SK-N-SH (cell line): ENCODE measurements around the gene NPFF. TPM values are rescaled to one million over a fixed set of nuclear protein-coding genes. Genes with fewer than 3 reads are reported as not detected.
A peak's percentile ranks its signal among the peaks of the same experiment; 100 is the strongest.

ENCODE experiments used
- CTCF ChIA-PET: fragments of 300-600, 350-600 bp; formaldehyde crosslinking; extraction: SDS; loops from one replicate; lab custom pipeline; 2021; lab: Yijun Ruan, JAX
- POLR2A ChIA-PET: fragments of 350-600 bp; sonication (Branson Sonifier 250); formaldehyde crosslinking; extraction: SDS; loops from one replicate; lab custom pipeline; 2020; ENCODE audit warnings: antibody characterized with exemption, inconsistent platforms; lab: Yijun Ruan, JAX
- DNase-seq: peaks from one replicate; pipeline ENCODE4 v3.0.0; 2012
- H2AFZ ChIP-seq: fragments of 200-600 bp; sonication (generic); 2 replicates; pipeline ENCODE4 v1.8.1; 2016; ENCODE audit warnings: antibody characterized with exemption, mild to moderate bottlenecking, low read depth
- H3F3A ChIP-seq: fragments of 200-600 bp; sonication (generic); replicated peaks from 2 replicates; pipeline ENCODE3; 2016; ENCODE audit warnings: antibody characterized with exemption, mild to moderate bottlenecking; ENCODE audit not compliant: insufficient read depth
- H3K27ac ChIP-seq, 2 experiments: fragments of 200-500 bp in 1 of 2; fragments of 200-600 bp in 1 of 2; sonication (Bioruptor generic) in 1 of 2; sonication (generic), shearing (Covaris generic) in 1 of 2; 2 replicates each; pipeline versions ENCODE4 v1.5.1 to v1.6.1; 2014 to 2016; ENCODE audit warnings: low read depth in 2 of 2, inconsistent platforms in 1 of 2, low read length in 1 of 2, mild to moderate bottlenecking in 1 of 2, mixed read lengths in 1 of 2
- H3K27me3 ChIP-seq: fragments of 200-600 bp; sonication (generic), shearing (Covaris generic); 2 replicates; pipeline ENCODE4 v1.6.1; 2016; ENCODE audit warnings: mixed run types; ENCODE audit not compliant: insufficient read depth
- H3K36me3 ChIP-seq, 2 experiments: fragments of 200-500 bp in 1 of 2; fragments of 200-600 bp in 1 of 2; sonication (Bioruptor generic) in 1 of 2; sonication (generic) in 1 of 2; replicated peaks in 1 of 2; 2 replicates each; pipeline versions ENCODE3 to v1.5.1; 2014 to 2016; ENCODE audit warnings: low read length in 1 of 2, mild to moderate bottlenecking in 1 of 2; ENCODE audit not compliant: insufficient read depth in 2 of 2, control insufficient read depth in 1 of 2
- H3K4me1 ChIP-seq, 2 experiments: fragments of 200-500 bp in 1 of 2; fragments of 200-600 bp in 1 of 2; sonication (Bioruptor generic) in 1 of 2; sonication (generic), shearing (Covaris generic) in 1 of 2; 2 replicates each; pipeline versions ENCODE4 v1.5.1 to v1.6.1; 2014 to 2016; ENCODE audit warnings: low read depth in 1 of 2, low read length in 1 of 2, mixed run types in 1 of 2; ENCODE audit not compliant: insufficient read depth in 2 of 2, control insufficient read depth in 1 of 2
- H3K4me2 ChIP-seq: fragments of 200-600 bp; sonication (generic), shearing (Covaris generic); 2 replicates; pipeline ENCODE4 v1.6.1; 2017; ENCODE audit warnings: mixed run types
- H3K4me3 ChIP-seq, 2 experiments: fragments of 200-500 bp in 1 of 2; fragments of 200-600 bp in 1 of 2; sonication (Bioruptor generic) in 1 of 2; sonication (generic), shearing (Covaris generic) in 1 of 2; 2 replicates each; pipeline versions ENCODE4 v1.5.1 to v1.8.1; 2014 to 2016; ENCODE audit warnings: low read depth in 2 of 2, inconsistent platforms in 1 of 2, low read length in 1 of 2, mild to moderate bottlenecking in 1 of 2, mixed read lengths in 1 of 2, moderate library complexity in 1 of 2
- H3K79me2 ChIP-seq: fragments of 200-600 bp; sonication (generic); 2 replicates; pipeline ENCODE4 v1.8.1; 2017; ENCODE audit warnings: mild to moderate bottlenecking; ENCODE audit not compliant: insufficient read depth
- H3K9ac ChIP-seq: fragments of 200-600 bp; sonication (generic); 2 replicates; pipeline ENCODE4 v1.6.1; 2017; ENCODE audit warnings: mixed run types
- H3K9me2 ChIP-seq: fragments of 200-600 bp; sonication (generic); 2 replicates; pipeline ENCODE4 v1.6.1; 2017; ENCODE audit warnings: mixed run types
- H3K9me3 ChIP-seq: fragments of 200-600 bp; sonication (generic); 2 replicates; pipeline ENCODE4 v1.6.1; 2017; ENCODE audit warnings: mixed run types, mild to moderate bottlenecking, moderate library complexity
- H4K20me1 ChIP-seq: fragments of 200-600 bp; sonication (generic); 2 replicates; pipeline ENCODE4 v1.6.1; 2017; ENCODE audit warnings: mild to moderate bottlenecking, mixed run types; ENCODE audit not compliant: insufficient read depth
- CHD2 ChIP-seq: fragments of 150-350 bp; IDR thresholded peaks from 2 replicates; pipeline ENCODE4 v1.6.1; 2018; ENCODE audit warnings: low read length; ENCODE audit not compliant: partially characterized antibody
- CTCF ChIP-seq: fragments of 200-600 bp; sonication (generic); IDR thresholded peaks from 2 replicates; pipeline ENCODE4 v1.6.1; 2017; ENCODE audit warnings: antibody characterized with exemption, mild to moderate bottlenecking, moderate library complexity
- FOSL2 ChIP-seq: IDR thresholded peaks from 2 replicates; pipeline ENCODE4 v1.4.0; 2012; ENCODE audit warnings: low read depth, mild to moderate bottlenecking, moderate library complexity, borderline replicate concordance
- FOXM1 ChIP-seq: IDR thresholded peaks from 2 replicates; pipeline ENCODE4 v1.4.0; 2012; ENCODE audit warnings: low read depth, mild to moderate bottlenecking
- GABPA ChIP-seq: IDR thresholded peaks from 2 replicates; pipeline ENCODE4 v1.4.0; 2012; ENCODE audit warnings: low read depth, mild to moderate bottlenecking
- IRF3 ChIP-seq: fragments of 150-350 bp; IDR thresholded peaks from 2 replicates; pipeline ENCODE4 v1.6.1; 2016; ENCODE audit warnings: mild to moderate bottlenecking, low read depth, low read length
- MEF2A ChIP-seq: IDR thresholded peaks from 2 replicates; pipeline ENCODE4 v1.4.0; 2012; ENCODE audit warnings: low read depth, borderline replicate concordance
- NRF1 ChIP-seq: IDR thresholded peaks from 2 replicates; pipeline ENCODE4 v1.6.1; 2012; ENCODE audit warnings: low read depth, mild to moderate bottlenecking, low read length
- RAD21 ChIP-seq: IDR thresholded peaks from 2 replicates; pipeline ENCODE4 v1.6.1; 2012; ENCODE audit warnings: mild to moderate bottlenecking, low read length
- RFX5 ChIP-seq: IDR thresholded peaks from 2 replicates; pipeline ENCODE4 v1.6.1; 2012; ENCODE audit warnings: mild to moderate bottlenecking, improper control_type of control experiment, low read length
- SMC3 ChIP-seq: IDR thresholded peaks from 2 replicates; pipeline ENCODE4 v1.6.1; 2012; ENCODE audit warnings: low read depth, low read length, improper control_type of control experiment
- TEAD4 ChIP-seq: IDR thresholded peaks from 2 replicates; pipeline ENCODE4 v1.4.0; 2012; ENCODE audit warnings: mild to moderate bottlenecking, borderline replicate concordance; ENCODE audit not compliant: insufficient read depth
- USF1 ChIP-seq: IDR thresholded peaks from 2 replicates; pipeline ENCODE4 v1.4.0; 2012; ENCODE audit warnings: low read depth, borderline replicate concordance
- YY1 ChIP-seq: IDR thresholded peaks from 2 replicates; pipeline ENCODE4 v1.4.0; 2012; ENCODE audit warnings: low read depth, mild to moderate bottlenecking
- WGBS: methylation state at CpG from one replicate; pipeline ENCODE4 v1.1.6; 2017; ENCODE audit warnings: low lambda C conversion rate; 5-methylcytosine and 5-hydroxymethylcytosine counted together
- polyA plus RNA-seq, 3 experiments: library from polyadenylated mRNA; depleted of rRNA; stranded (reverse); fragments of >200 nt; gene quantifications; 2 replicates each; pipeline ENCODE4 v1.2.3, GENCODE V29; 2012

The NPFF gene
- polyA plus RNA-seq, 1 of the 3 experiments (the other 2 are of a cell fraction), result 0.13 TPM

DNA sequence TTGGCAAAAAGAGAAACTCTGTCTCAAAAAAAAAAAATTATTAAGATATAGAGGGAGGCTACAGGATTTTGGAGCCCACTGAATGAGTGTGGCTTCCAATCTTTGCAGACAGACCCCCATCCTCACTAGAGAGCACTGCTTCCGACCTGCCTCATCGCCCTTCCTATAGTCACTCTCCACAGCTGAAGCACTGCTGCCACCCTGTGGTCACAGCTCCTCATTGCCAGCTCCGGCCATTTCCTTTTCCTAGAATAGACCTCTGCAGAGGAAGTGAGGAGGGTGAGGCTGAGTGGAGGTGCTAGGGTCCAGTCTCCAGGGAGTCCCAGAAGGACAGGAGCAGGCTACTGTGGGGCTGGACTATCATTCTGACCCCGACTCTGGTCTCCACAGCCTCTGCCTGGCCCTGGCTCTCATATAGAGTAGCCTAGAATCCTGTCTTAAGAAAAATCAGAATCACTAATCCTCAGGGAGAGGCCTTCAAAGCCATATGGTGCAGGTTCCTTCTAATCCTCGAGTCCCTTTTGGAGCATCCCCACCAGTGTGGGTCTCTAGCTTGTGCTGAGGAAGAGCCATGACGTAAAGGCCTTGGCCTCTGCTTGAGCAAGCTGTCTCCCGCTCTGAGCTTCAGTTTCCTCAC lies 1.4 kb upstream of the NPFF start:
- 51% methylated on average over 5 of the region's 7 CpGs for WGBS
- peak overlapping the region in 1 of 2 experiments; percentile 21; a peak in 1 of 4 replicates for H3K4me3 ChIP-seq
- H3K27me3 ChIP-seq, result no peaks in the 10 kb centered on the region
- no peak overlapping the region for H3K4me2 ChIP-seq
- DNase-seq, result peak; percentile 84
- no peaks in the 10 kb centered on the region for H4K20me1 ChIP-seq
- H3K27ac ChIP-seq, result peak overlapping the region in 1 of 2 experiments; percentile 31; a peak in 1 of 4 replicates
- peaks cover 32% of the 10 kb centered on the region for H3F3A ChIP-seq
- no peaks in the 10 kb centered on the region for H3K9me3 ChIP-seq
- H3K9me2 ChIP-seq, result no peaks in the 10 kb centered on the region
- POLR2A ChIA-PET, result interaction anchor here (0.9 to 2.1 kb wide), 3 partner anchors 8 to 184 kb away, joined by 3 to 12 read pairs (median 5); partner anchors contain the start of gene TARBP2
- TF ChIP-seq USF1 (no peak), SMC3 (peak; percentile 88), CTCF (peak; percentile 93), FOSL2 (no peak), FOXM1 (no peak), RAD21 (peak; percentile 97)
- TF ChIP-seq, all 33 proteins: peak for 3
- Histone ChIP-seq H3K9ac (no peak overlapping the region), H3K36me3 (peaks cover 16 to 57% of the 10 kb centered on the region in 2 experiments), H3K79me2 (peaks cover 2% of the 10 kb centered on the region), H2AFZ (no peak overlapping the region), H3K4me1 (peaks cover 0 to 12% of the 10 kb centered on the region in 2 experiments; a peak in 3 of 4 replicates)
- CTCF ChIA-PET, result interaction anchor here (0.6 to 4.0 kb wide), 41 partner anchors 8 to 1637 kb away, joined by 3 to 26 read pairs (median 5); partner anchors contain the start of genes AAAS, ATP5MC2, MAP3K12 and TARBP2

GRCh38 chr12:53507603-53507885 lies 260 bp upstream of the NPFF start:
- peaks cover 7 to 21% of the 10 kb centered on the region in 2 experiments for H3K4me1 ChIP-seq
- CTCF ChIA-PET, result interaction anchor here (0.9 to 4.0 kb wide), 15 partner anchors 8 to 186 kb away, joined by 3 to 26 read pairs (median 12); partner anchors contain the start of genes AAAS and MAP3K12
- H3K9me3 ChIP-seq, result no peaks in the 10 kb centered on the region
- WGBS, result 90% methylated on average over 4 of the region's 4 CpGs
- H3K79me2 ChIP-seq, result peaks cover 13% of the 10 kb centered on the region
- H3F3A ChIP-seq, result peaks cover 32% of the 10 kb centered on the region
- no peak overlapping the region for H3K9ac ChIP-seq
- no peak for DNase-seq
- TF ChIP-seq RFX5 (no peak), YY1 (no peak), NRF1 (no peak), CTCF (no peak), GABPA (no peak), CHD2 (no peak), MEF2A (no peak), RAD21 (no peak), IRF3 (no peak), TEAD4 (no peak)
- POLR2A ChIA-PET, result interaction anchor here (1.0 kb wide), 1 partner anchor 155 kb away, joined by 3 read pairs; no protein-coding TSS in a partner anchor
- H3K4me3 ChIP-seq, result no peak overlapping the region
- H4K20me1 ChIP-seq, result no peaks in the 10 kb centered on the region
- no peak overlapping the region for H3K27ac ChIP-seq
- no peak overlapping the region for H2AFZ ChIP-seq
- no peaks in the 10 kb centered on the region for H3K27me3 ChIP-seq
- peaks cover 16 to 51% of the 10 kb centered on the region in 2 experiments for H3K36me3 ChIP-seq
- H3K9me2 ChIP-seq, result no peaks in the 10 kb centered on the region
- no peak overlapping the region for H3K4me2 ChIP-seq
